Upper lobe of left lung (tissue), 6 donors: ENCODE results near the gene RPRD1B. TPM values are rescaled to one million over a fixed set of nuclear protein-coding genes. Genes with fewer than 3 reads are reported as not detected.

ENCODE experiments used
- ATAC-seq, 2 donors: fragments of 200-7000 bp; cut with Tn5 transposase; one replicate each; pipeline ENCODE4 v1.9.1; 2022; ENCODE audit warnings: mild to moderate bottlenecking in 2 of 2, moderate library complexity in 2 of 2; ENCODE audit not compliant: low FRiP score in 2 of 2
- DNase-seq, 2 donors: peaks; one replicate each; pipeline ENCODE4 v3.0.0-alpha.2; 2019 to 2020
- H3K27ac ChIP-seq, 4 donors: fragments of 200-600 bp; sonication (generic); one replicate each; pipeline ENCODE4 v1.5.1; 2016 to 2019
- H3K27me3 ChIP-seq, 4 donors: fragments of 200-600 bp; sonication (generic); one replicate each; pipeline ENCODE4 v1.5.1; 2017 to 2019
- H3K36me3 ChIP-seq, 4 donors: fragments of 200-600 bp; sonication (generic); one replicate each; pipeline ENCODE4 v1.5.1; 2016 to 2019
- H3K4me1 ChIP-seq, 4 donors: fragments of 200-600 bp; sonication (generic); one replicate each; pipeline ENCODE4 v1.5.1; 2018 to 2019
- H3K4me3 ChIP-seq, 4 donors: fragments of 200-600 bp; sonication (generic); one replicate each; pipeline ENCODE4 v1.5.1; 2017 to 2019; ENCODE audit warnings: mild to moderate bottlenecking in 2 of 4, moderate library complexity in 1 of 4
- H3K9me3 ChIP-seq, 4 donors: fragments of 200-600 bp; sonication (generic); one replicate each; pipeline ENCODE4 v1.5.1; 2018 to 2019
- CTCF ChIP-seq, 6 experiments: fragments of 450-650 bp in 4 of 6; fragments of 200-600 bp in 2 of 6; sonication (generic) in 2 of 6; IDR thresholded peaks; one replicate each; pipeline ENCODE4 v1.5.1; 2016 to 2019; ENCODE audit warnings: antibody characterized with exemption in 6 of 6
- EP300 ChIP-seq, 4 donors: sonication (generic); formaldehyde crosslinking; IDR thresholded peaks; one replicate each; pipeline ENCODE4 v1.5.1; 2017; ENCODE audit warnings: antibody characterized with exemption in 4 of 4, control low read depth in 2 of 4
- POLR2A ChIP-seq, 4 donors: fragments of 450-650 bp; IDR thresholded peaks; one replicate each; pipeline ENCODE4 v1.5.1; 2016 to 2017; ENCODE audit warnings: antibody characterized with exemption in 4 of 4, mild to moderate bottlenecking in 2 of 4
- POLR2AphosphoS5 ChIP-seq, 2 donors: sonication (generic); formaldehyde crosslinking; IDR thresholded peaks; one replicate each; pipeline ENCODE4 v1.5.1; 2017; ENCODE audit warnings: antibody characterized with exemption in 2 of 2
- WGBS, 2 donors: methylation state at CpG; one replicate each; pipeline ENCODE4 v1.1.5; 2017 to 2018; 5-methylcytosine and 5-hydroxymethylcytosine counted together
- total RNA-seq, 6 donors: library from RNA; depleted of rRNA in 4 of 6; stranded (reverse); fragments of >200 nt in 4 of 6; gene quantifications; one replicate each; pipeline versions ENCODE4 v1.1.0 to v1.2.1, GENCODE V29; 2016 to 2021
- donor health status: DM: no; HTN: no; CAD: no; lungs with moderate emphysema.
- donor health status: DM: no; HTN: yes; CAD: no; lungs with severe emphysema.

RPRD1B gene
- total RNA-seq, 6 donors from 2014 or later: 26.0 to 75.4 (median 29.2) TPM

- H3K27me3 ChIP-seq: no peaks in the 10 kb centered on the region
- 58 to 65% methylated on average over 10 of the region's 10 CpGs for WGBS, 2 donors
- ATAC-seq (no peak), DNase-seq (no peak)
- H3K4me1 ChIP-seq: peaks cover 23 to 33% (median 28%) of the 10 kb centered on the region in 4 donors
- H3K27ac ChIP-seq: peak overlapping the region; percentile 68 to 75 (median 73)
- peaks cover 5 to 57% (median 22%) of the 10 kb centered on the region in 4 donors for H3K36me3 ChIP-seq
- no peaks in the 10 kb centered on the region for H3K9me3 ChIP-seq
- TF ChIP-seq POLR2AphosphoS5 (IDR thresholded peaks at IDR 0.05) (no peak), POLR2A (IDR thresholded peaks at IDR 0.05) (no peak), CTCF (IDR thresholded peaks at IDR 0.05) (no peak), EP300 (IDR thresholded peaks at IDR 0.05) (no peak)
- no peak overlapping the region for H3K4me3 ChIP-seq
These were observed 51.5 kb downstream of the RPRD1B start for GRCh38 chr20:38085026-38085425.

- Histone ChIP-seq H3K27ac (no peak overlapping the region), H3K4me1 (peaks cover 35 to 48% (median 39%) of the 10 kb centered on the region in 4 donors), H3K27me3 (no peaks in the 10 kb centered on the region), H3K9me3 (no peaks in the 10 kb centered on the region), H3K36me3 (peaks cover 12 to 60% (median 27%) of the 10 kb centered on the region in 4 donors), H3K4me3 (no peak overlapping the region)
- WGBS, 2 donors: 91% methylated on average over 10 of the region's 10 CpGs
- TF ChIP-seq EP300 (IDR thresholded peaks at IDR 0.05): no peak
- TF ChIP-seq CTCF (IDR thresholded peaks at IDR 0.05): no peak
- no peak for DNase-seq
- ATAC-seq: no peak
These were observed 56.0 kb downstream of the RPRD1B start for GRCh38 chr20:38089500-38089899.

GRCh38 chr20:38090061-38090460, 56.5 kb downstream of the RPRD1B start:
- Histone ChIP-seq H3K36me3 (peaks cover 12 to 56% (median 27%) of the 10 kb centered on the region in 4 donors), H3K27me3 (no peaks in the 10 kb centered on the region), H3K9me3 (no peaks in the 10 kb centered on the region), H3K4me1 (peaks cover 35 to 48% (median 39%) of the 10 kb centered on the region in 4 donors), H3K27ac (peak overlapping the region in 1 of 4 donors; percentile 3), H3K4me3 (no peak overlapping the region)
- ATAC-seq (no peak), DNase-seq (no peak)
- WGBS, 2 donors: 81 to 90% methylated on average over 7 of the region's 7 CpGs
- TF ChIP-seq POLR2AphosphoS5 (IDR thresholded peaks at IDR 0.05) (no peak), CTCF (IDR thresholded peaks at IDR 0.05) (no peak), EP300 (IDR thresholded peaks at IDR 0.05) (no peak), POLR2A (IDR thresholded peaks at IDR 0.05) (no peak)

- Histone ChIP-seq H3K27me3 (no peaks in the 10 kb centered on the region), H3K4me3 (no peak overlapping the region), H3K36me3 (peaks cover 12 to 41% (median 24%) of the 10 kb centered on the region in 4 donors), H3K27ac (peak overlapping the region; percentile 31 to 79 (median 54)), H3K9me3 (no peaks in the 10 kb centered on the region), H3K4me1 (peaks cover 35 to 48% (median 40%) of the 10 kb centered on the region in 4 donors)
- DNase-seq (no peak), ATAC-seq (no peak)
- no peak for TF ChIP-seq CTCF (IDR thresholded peaks at IDR 0.05)
- no peak for TF ChIP-seq POLR2A (IDR thresholded peaks at IDR 0.05)
- no peak for TF ChIP-seq POLR2AphosphoS5 (IDR thresholded peaks at IDR 0.05)
- TF ChIP-seq EP300 (IDR thresholded peaks at IDR 0.05): no peak
- 45% methylated on average over 6 of the region's 6 CpGs for WGBS, 2 donors
These were observed 58.1 kb downstream of the RPRD1B start for GRCh38 chr20:38091441-38092216.
